Pancreas (tissue), 10 donors: ENCODE results near the gene ARL6IP6. TPM values are rescaled to one million over a fixed set of nuclear protein-coding genes. Genes with fewer than 3 reads are reported as not detected.
"Not testable (repeated sequence)": the region's sequence is repeated elsewhere in the genome, so short reads cannot be mapped to it uniquely, and the experiment has no call there.

Experiments
- ATAC-seq, 4 donors: fragments of 200-7000 bp; cut with Tn5 transposase; one replicate each; pipeline versions ENCODE4 v1.8.0 to v1.9.1; 2020; ENCODE audit warnings: mild to moderate bottlenecking in 4 of 4, moderate library complexity in 4 of 4
- DNase-seq, 6 donors: peaks; one replicate each; pipeline ENCODE4 v3.0.0-alpha.2; 2020
- FAIRE-seq: peaks from 2 replicates; lab custom pipeline; 2012; peaks lifted over from hg19 to GRCh38; lab: Jason Lieb, UNC
- H3K27ac ChIP-seq, 4 donors: fragments of 200-600 bp; sonication (generic); 1 replicate in 3 of 4; 2 replicates in 1 of 4; pipeline versions ENCODE4 v1.5.0 to v1.8.0; 2020
- H3K27me3 ChIP-seq, 4 donors: fragments of 200-600 bp; one replicate each; pipeline ENCODE4 v1.8.0; 2021
- H3K36me3 ChIP-seq, 3 donors: fragments of 200-600 bp; sonication (generic) in 1 of 3; one replicate each; pipeline versions ENCODE4 v1.5.0 to v1.8.0; 2020 to 2021
- H3K4me1 ChIP-seq, 3 donors: fragments of 200-600 bp; one replicate each; pipeline ENCODE4 v1.8.0; 2021
- H3K4me3 ChIP-seq, 4 donors: fragments of 200-600 bp; sonication (generic) in 2 of 4; one replicate each; pipeline versions ENCODE4 v1.5.0 to v1.8.0; 2020 to 2021
- H3K9me3 ChIP-seq, 4 donors: fragments of 200-600 bp; one replicate each; pipeline ENCODE4 v1.8.0; 2021
- CTCF ChIP-seq, 4 donors: fragments of 200-600 bp; sonication (generic) in 3 of 4; IDR thresholded peaks; one replicate each; pipeline versions ENCODE4 v1.5.0 to v1.8.0; 2021; ENCODE audit warnings: antibody characterized with exemption in 4 of 4
- WGBS, 2 donors: extraction: QIAGEN DNeasy Blood & Tissue Kit; methylation state at CpG; one replicate each; pipeline ENCODE4 v1.1.7; 2013; 5-methylcytosine and 5-hydroxymethylcytosine counted together
- intact Hi-C, 3 donors: fragments of 100-400 bp; cut with DNase I; formaldehyde crosslinking; loops; one replicate each; pipeline versions ENCODE4 v1.11.1 to v1.14.2; 2022
- polyA plus RNA-seq, 2 donors: library from polyadenylated mRNA; stranded (reverse); fragments of 200-250 nt; gene quantifications; one replicate each; pipeline ENCODE4 v1.2.3, GENCODE V29; 2013
- total RNA-seq, 6 donors: library from RNA; stranded (reverse); fragmentation: NEBNext Ultra II Directional in 4 of 6; extraction: Animal tissue kit (Norgen Biotek cat#: 25700) in 4 of 6; gene quantifications; one replicate each; pipeline versions ENCODE4 v1.2.1 to v1.2.4, GENCODE V29; 2021 to 2023
- donor health status: healthy with polysubstance abuse.
- donor health status: DM: no; HTN: no; CAD: no; lungs with moderate emphysema.
- donor health status: DM: no; HTN: no; CAD: no.
- donor health status: control.
- donor health status: control.
- donor health status: Bipolar disorder and iron deficiency.
- donor health status: DM: yes; HTN: yes; CAD: no.
- donor health status: DM: no; HTN: no; CAD: no.
- donor health status: DM: no; HTN: no; CAD: no.
- donor health status: DM: yes; HTN: yes; CAD: no.

Gene ARL6IP6
- total and polyA plus RNA-seq, 8 donors: 2.1 to 7.9 (median 3.5) TPM

- Histone ChIP-seq H3K9me3 (no peaks in the 10 kb centered on the region), H3K4me1 (no peaks in the 10 kb centered on the region), H3K4me3 (no peak overlapping the region), H3K27me3 (no peaks in the 10 kb centered on the region), H3K36me3 (peaks cover 0 to 11% (median 0%) of the 10 kb centered on the region in 3 donors), H3K27ac (no peak overlapping the region)
- WGBS, 2 donors: 79 to 83% methylated on average over 5 of the region's 5 CpGs
- DNase-seq (no peak), FAIRE-seq (no peak), ATAC-seq (peak in 1 of 4 donors; percentile 52)
- TF ChIP-seq CTCF (IDR thresholded peaks at IDR 0.05): no peak
- intact Hi-C loops: no loop called here
Measured at GRCh38 chr2:152762202-152762601, 43.8 kb downstream of the ARL6IP6 start.

- H3K27me3 ChIP-seq, ATAC-seq, H3K27ac ChIP-seq, H3K36me3 ChIP-seq, H3K4me3 ChIP-seq, H3K4me1 ChIP-seq, FAIRE-seq, DNase-seq, intact Hi-C loops, H3K9me3 ChIP-seq: not testable (repeated sequence)
- 90% methylated on average over 4 of the region's 4 CpGs for WGBS, 2 donors
Measured at GRCh38 chr2:152763208-152763607, 44.8 kb downstream of the ARL6IP6 start.

- intact Hi-C loops: no loop called here
- H3K4me3 ChIP-seq: no peak overlapping the region
- no peaks in the 10 kb centered on the region for H3K27me3 ChIP-seq
- TF ChIP-seq CTCF (IDR thresholded peaks at IDR 0.05): no peak
- peaks cover 0 to 6% (median 0%) of the 10 kb centered on the region in 3 donors for H3K36me3 ChIP-seq
- H3K27ac ChIP-seq: no peak overlapping the region
- no peaks in the 10 kb centered on the region for H3K4me1 ChIP-seq
- 93 to 100% methylated on average over 1 of the region's 1 CpG for WGBS, 2 donors
- no peak for FAIRE-seq
- DNase-seq: no peak
- H3K9me3 ChIP-seq: no peaks in the 10 kb centered on the region
- no peak for ATAC-seq
Measured at GRCh38 chr2:152763651-152764050, 45.2 kb downstream of the ARL6IP6 start.

- Histone ChIP-seq H3K27ac (no peak overlapping the region), H3K36me3 (no peaks in the 10 kb centered on the region), H3K9me3 (no peaks in the 10 kb centered on the region), H3K4me1 (no peaks in the 10 kb centered on the region), H3K4me3 (no peak overlapping the region), H3K27me3 (no peaks in the 10 kb centered on the region)
- DNase-seq: no peak
- 55 to 66% methylated on average over 1 of the region's 1 CpG for WGBS, 2 donors
- no peak for FAIRE-seq
- no peak for TF ChIP-seq CTCF (IDR thresholded peaks at IDR 0.05)
- ATAC-seq: no peak
- intact Hi-C loops: no loop called here
Measured at GRCh38 chr2:152766928-152767327, 48.5 kb downstream of the ARL6IP6 start.

GRCh38 chr2:152781175-152781574 lies 62.8 kb downstream of the ARL6IP6 start:
- no peaks in the 10 kb centered on the region for H3K4me1 ChIP-seq
- no peaks in the 10 kb centered on the region for H3K36me3 ChIP-seq
- intact Hi-C loops: no loop called here
- no peaks in the 10 kb centered on the region for H3K27me3 ChIP-seq
- no peak for TF ChIP-seq CTCF (IDR thresholded peaks at IDR 0.05)
- H3K4me3 ChIP-seq: no peak overlapping the region
- H3K9me3 ChIP-seq: no peaks in the 10 kb centered on the region
- WGBS, 2 donors: 56 to 72% methylated on average over 3 of the region's 3 CpGs
- no peak for FAIRE-seq
- no peak overlapping the region for H3K27ac ChIP-seq
- no peak for ATAC-seq
- no peak for DNase-seq
